Choroid plexus epithelial cell (primary cell): ENCODE results near the gene GPR75.
"Not testable (repeated sequence)": the region's sequence is repeated elsewhere in the genome, so short reads cannot be mapped to it uniquely, and the experiment has no call there.

Source experiments
- DNase-seq: peaks from one replicate; pipeline ENCODE4 v3.0.0-alpha.2; 2010; ENCODE audit warnings: low read depth
- H3K4me3 ChIP-seq: 2 replicates; pipeline ENCODE4 v1.5.1; 2011; ENCODE audit warnings: low read depth, mild to moderate bottlenecking, control low read depth, low read length, moderate library complexity
- TF ChIP-seq, protein P1 (sequence below): conservative IDR thresholded peaks from 2 replicates; pipeline ENCODE4 v1.5.1; 2011; ENCODE audit warnings: low read depth, mild to moderate bottlenecking, control low read depth, inconsistent platforms, low read length, moderate library complexity

Gene GPR75

GRCh38 chr2:53856272-53856671, 3.5 kb downstream of the GPR75 start:
- no peak for DNase-seq
- H3K4me3 ChIP-seq: no peak overlapping the region
- TF ChIP-seq, protein P1, sequence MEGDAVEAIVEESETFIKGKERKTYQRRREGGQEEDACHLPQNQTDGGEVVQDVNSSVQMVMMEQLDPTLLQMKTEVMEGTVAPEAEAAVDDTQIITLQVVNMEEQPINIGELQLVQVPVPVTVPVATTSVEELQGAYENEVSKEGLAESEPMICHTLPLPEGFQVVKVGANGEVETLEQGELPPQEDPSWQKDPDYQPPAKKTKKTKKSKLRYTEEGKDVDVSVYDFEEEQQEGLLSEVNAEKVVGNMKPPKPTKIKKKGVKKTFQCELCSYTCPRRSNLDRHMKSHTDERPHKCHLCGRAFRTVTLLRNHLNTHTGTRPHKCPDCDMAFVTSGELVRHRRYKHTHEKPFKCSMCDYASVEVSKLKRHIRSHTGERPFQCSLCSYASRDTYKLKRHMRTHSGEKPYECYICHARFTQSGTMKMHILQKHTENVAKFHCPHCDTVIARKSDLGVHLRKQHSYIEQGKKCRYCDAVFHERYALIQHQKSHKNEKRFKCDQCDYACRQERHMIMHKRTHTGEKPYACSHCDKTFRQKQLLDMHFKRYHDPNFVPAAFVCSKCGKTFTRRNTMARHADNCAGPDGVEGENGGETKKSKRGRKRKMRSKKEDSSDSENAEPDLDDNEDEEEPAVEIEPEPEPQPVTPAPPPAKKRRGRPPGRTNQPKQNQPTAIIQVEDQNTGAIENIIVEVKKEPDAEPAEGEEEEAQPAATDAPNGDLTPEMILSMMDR: no peak

DNA sequence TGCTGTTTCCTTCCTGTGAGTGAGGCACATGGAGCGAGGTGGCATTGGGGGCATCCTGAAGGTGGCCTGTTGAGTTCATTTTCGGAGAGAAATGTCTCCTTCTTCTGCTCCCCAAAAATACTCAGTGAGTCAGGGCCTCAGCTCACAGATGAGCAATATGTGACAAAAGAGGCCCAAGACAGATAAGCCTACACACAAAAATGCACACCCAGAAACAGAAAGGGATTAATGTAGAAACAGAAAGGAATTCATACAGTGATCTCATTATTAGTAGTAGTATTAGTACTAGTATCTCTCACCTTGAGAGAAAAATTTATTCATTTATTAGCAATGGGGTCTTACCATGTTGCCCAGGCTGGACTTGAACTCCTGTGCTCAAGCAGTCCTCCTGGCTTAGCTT, 5.1 kb downstream of the GPR75 start:
- DNase-seq: no peak
- TF ChIP-seq, protein P1: no peak

GRCh38 chr2:53852532-53852931, 7.2 kb downstream of the GPR75 start:
- no peak for DNase-seq
- no peak overlapping the region for H3K4me3 ChIP-seq
- TF ChIP-seq, protein P1: no peak

More for the DNA sequence above, 5.1 kb downstream of the GPR75 start:
- no peak overlapping the region for H3K4me3 ChIP-seq

GRCh38 chr2:53851052-53851757, 8.6 kb downstream of the GPR75 start:
- not testable (repeated sequence) for H3K4me3 ChIP-seq
- peak; percentile 21 for DNase-seq

- H3K4me3 ChIP-seq: no peak overlapping the region
- DNase-seq: no peak
- TF ChIP-seq, protein P1: no peak
Measured at GRCh38 chr2:53848062-53848461, 11.7 kb downstream of the GPR75 start.

- TF ChIP-seq, protein P1: no peak
- H3K4me3 ChIP-seq: no peak overlapping the region
- no peak for DNase-seq
Measured at GRCh38 chr2:53843595-53843994, 16.2 kb downstream of the GPR75 start.

DNA sequence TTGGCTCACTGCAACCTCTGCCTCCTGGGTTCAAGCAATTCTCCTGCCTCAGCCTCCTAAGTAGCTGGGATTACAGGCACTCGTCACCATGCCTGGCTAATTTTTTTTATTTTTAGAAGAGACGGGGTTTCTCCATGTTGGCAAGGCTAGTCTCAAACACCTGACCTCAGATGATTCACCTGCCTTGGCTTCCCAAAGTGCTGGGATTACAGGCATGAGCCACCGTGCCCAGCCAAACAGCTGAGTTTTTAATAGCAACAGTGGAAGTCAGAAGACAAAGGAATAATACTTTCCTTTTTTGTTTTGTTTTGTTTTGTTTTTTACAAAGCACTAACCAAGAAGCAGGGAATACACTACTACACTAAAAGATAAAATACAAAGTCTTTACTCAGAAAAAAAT, 16.9 kb downstream of the GPR75 start:
- DNase-seq: no peak
- H3K4me3 ChIP-seq: no peak overlapping the region
- TF ChIP-seq, protein P1: no peak

DNA sequence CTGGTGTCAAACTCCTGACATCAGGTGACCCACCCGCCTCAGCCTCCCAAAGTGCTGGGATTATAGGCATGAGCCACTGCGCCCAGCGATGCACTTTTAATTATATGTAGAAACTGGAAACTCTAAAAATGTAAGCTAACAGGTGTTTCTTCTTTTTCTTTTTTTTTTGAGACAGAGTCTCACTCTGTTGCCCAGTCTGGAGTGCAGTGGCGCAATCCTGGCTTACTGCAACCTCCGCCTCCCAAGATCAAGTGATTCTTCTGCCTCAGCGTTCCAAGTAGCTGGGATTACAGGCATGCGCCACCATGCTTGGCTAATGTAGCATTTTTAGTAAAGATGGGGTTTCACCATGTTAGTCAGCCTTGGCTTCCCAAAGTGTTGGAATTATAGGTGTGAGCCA, 18.1 kb downstream of the GPR75 start:
- H3K4me3 ChIP-seq, DNase-seq: not testable (repeated sequence)
